GM18517 (cell line): ENCODE measurements around the gene AFAP1L1.
"Not testable (repeated sequence)": the region's sequence is repeated elsewhere in the genome, so short reads cannot be mapped to it uniquely, and the experiment has no call there.

Source experiments
- ATAC-seq: cut with Tn5 transposase; IDR thresholded peaks from one replicate; pipeline ENCODE4 v1.9.1; 2021; ENCODE audit warnings: mild to moderate bottlenecking, moderate library complexity; ENCODE audit not compliant: unreplicated experiment

Gene AFAP1L1

DNA sequence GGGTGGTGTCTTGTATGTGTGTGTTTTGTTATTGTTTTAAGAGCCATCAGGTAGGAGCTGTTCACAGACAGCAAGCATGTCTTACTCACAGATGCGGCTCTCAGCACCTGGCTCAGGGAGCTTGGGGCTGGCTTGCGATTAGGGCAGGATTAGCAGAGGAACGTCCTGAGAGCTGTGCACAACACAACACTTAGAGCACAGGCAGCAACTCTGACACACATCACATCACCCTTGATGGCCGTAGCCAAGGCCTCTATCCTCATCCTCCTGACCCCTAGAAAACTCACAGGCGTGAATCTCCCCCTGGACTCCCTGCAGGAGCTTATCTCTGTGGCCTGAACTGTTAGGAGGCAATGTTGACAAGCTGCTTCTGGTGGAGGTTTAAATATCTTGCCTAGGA, 114.5 kb downstream of the AFAP1L1 start:
- ATAC-seq, result no peak

DNA sequence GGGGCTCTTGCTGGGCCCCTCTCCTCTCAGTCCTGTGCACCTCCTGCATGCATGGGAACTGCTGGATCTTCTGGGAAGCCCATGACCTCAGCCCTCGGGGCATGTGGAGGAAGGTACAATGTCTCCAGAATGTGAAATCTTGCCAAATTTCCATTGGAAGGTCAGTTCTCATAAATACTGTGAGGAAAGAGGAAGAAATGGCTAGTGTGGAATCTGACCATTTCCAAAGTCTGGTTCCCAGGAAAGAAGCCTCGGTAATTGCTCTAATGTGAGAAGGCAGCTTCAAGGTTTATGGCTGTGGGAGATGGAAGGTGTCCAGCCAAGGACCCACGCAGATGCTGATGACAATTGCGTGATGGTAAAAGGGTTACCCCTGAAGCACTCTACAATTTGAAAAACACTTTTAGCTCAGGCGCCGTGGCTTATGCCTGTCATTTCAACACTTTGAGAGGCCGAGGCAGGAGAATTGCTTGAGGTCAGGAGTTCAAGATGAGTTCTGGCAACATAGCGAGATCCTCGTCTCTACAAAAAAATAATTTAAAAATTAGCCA, 115.5 kb downstream of the AFAP1L1 start:
- no peak for ATAC-seq

DNA sequence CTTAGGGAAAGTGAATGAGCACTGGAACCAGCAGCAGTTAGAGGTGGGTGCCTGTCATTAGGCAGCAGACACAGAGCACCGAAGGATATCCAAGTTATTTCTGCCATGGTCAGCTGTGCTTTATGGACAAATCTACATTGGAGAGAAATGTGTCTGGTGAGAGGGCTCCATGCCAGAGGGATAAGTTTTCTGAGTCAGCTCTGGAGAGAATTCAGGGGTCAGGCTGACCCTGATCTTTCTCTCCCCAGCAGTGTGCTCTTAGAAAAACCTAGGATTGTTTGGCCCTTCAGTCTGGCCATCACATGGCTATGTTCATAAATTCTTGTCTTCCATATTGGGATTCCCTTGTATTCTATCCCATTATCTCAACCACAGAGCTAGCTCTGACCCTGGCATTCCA, 116.3 kb downstream of the AFAP1L1 start:
- no peak for ATAC-seq

DNA sequence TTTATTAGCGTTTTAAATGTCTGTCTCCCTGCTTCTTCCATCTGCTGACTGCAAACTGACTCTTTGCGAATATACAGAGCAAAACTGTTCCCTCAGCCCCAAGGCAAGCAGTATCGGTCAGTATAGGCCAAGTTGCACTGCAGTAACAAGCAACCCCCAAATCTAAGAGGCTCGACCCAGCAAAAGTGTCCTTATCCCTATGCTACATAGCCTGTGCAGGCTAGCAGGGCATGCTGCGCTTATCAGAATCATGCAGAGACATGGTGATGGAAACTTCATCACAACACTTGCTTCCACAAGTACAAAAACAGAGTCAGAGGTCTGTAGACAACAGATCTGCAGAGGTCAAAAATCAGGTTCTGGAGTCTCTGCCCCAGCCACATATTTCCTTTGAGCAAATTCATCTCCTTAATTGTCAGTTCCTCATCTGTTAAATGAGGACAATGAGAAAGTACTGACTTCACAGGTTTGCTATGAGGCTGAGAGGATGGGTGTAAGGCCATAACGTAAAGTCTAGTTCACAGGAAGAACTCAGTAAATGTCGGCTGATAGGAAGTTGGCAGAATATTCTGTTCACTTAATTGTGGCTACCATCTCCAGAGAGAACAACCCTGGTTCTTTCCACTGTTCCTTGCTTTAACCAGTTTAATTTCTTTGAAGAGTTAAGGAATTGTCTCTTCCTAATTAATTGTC, 117.0 kb downstream of the AFAP1L1 start:
- ATAC-seq, result no peak

- no peak for ATAC-seq
Measured at GRCh38 chr5:149389552-149390495, 118.2 kb downstream of the AFAP1L1 start.

- not testable (repeated sequence) for ATAC-seq
Measured at GRCh38 chr5:149391076-149391475, 119.4 kb downstream of the AFAP1L1 start.
